ENCODE results near the gene MAGI1. TPM values are rescaled to one million over a fixed set of nuclear protein-coding genes. Genes with fewer than 3 reads are reported as not detected.

The MAGI1 gene
- total and polyA plus RNA-seq, 2 experiments from 2014 or later = 33.9 to 87.0 TPM

DNA sequence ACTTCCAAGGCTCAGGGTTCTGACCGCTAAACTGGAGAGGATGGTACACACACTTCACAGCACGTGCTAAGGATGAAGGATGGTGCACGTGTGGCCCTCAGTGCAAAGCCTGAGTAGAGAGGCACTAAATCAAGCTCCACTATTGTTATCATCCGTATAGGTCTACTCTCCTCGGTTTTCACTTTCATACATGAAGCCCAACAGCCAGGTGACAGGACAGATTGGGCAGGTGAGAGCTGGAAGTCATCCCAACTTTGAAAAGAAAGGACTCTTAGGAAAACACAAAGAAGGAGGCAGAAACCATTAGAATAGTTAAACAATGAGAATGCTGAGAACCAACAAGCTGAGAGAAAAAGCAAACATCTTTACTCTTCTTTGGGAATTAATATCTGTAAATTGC lies 21.1 kb downstream of the MAGI1 start:
- H3K9me3 ChIP-seq (ENCODE audit: low read depth) = no peaks in the 10 kb centered on the region
- no peak overlapping the region for H3K4me3 ChIP-seq
- no peak overlapping the region for H3K27ac ChIP-seq
- peaks cover 21% of the 10 kb centered on the region for H3K4me1 ChIP-seq (ENCODE audit: low read depth)
- DNase-seq (ENCODE audit: low read depth in 1 of 2, low spot score in 1 of 2) = no peak
- no peaks in the 10 kb centered on the region for H3K36me3 ChIP-seq
- H3K27me3 ChIP-seq = no peaks in the 10 kb centered on the region
- TF ChIP-seq, protein P1, sequence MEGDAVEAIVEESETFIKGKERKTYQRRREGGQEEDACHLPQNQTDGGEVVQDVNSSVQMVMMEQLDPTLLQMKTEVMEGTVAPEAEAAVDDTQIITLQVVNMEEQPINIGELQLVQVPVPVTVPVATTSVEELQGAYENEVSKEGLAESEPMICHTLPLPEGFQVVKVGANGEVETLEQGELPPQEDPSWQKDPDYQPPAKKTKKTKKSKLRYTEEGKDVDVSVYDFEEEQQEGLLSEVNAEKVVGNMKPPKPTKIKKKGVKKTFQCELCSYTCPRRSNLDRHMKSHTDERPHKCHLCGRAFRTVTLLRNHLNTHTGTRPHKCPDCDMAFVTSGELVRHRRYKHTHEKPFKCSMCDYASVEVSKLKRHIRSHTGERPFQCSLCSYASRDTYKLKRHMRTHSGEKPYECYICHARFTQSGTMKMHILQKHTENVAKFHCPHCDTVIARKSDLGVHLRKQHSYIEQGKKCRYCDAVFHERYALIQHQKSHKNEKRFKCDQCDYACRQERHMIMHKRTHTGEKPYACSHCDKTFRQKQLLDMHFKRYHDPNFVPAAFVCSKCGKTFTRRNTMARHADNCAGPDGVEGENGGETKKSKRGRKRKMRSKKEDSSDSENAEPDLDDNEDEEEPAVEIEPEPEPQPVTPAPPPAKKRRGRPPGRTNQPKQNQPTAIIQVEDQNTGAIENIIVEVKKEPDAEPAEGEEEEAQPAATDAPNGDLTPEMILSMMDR (IDR thresholded peaks at IDR 0.05; ENCODE audit: low read depth, low read length) = no peak

DNA sequence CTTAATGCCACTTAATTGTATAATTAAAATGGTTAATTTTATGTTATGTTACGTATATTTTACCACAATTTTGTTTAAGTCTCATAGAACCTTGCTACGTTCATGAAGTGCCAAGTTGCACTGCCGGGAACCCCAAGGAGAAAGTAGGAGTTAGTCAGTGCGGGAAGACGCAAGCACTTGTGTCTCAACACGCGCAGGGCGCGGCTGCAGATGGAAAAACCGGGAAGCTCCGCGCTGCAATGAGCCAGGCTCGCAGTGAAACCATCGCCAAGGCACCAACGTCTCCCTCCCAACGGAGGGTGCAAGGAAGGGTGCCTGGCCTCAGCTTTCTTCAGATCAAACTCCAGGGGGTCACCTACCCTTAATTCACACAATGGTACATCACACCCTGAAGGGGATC lies 21.6 kb downstream of the MAGI1 start:
- Histone ChIP-seq H3K4me1 (ENCODE audit: low read depth) (peaks cover 21% of the 10 kb centered on the region), H3K27me3 (no peaks in the 10 kb centered on the region), H3K36me3 (no peaks in the 10 kb centered on the region), H3K27ac (no peak overlapping the region), H3K4me3 (no peak overlapping the region), H3K9me3 (ENCODE audit: low read depth) (no peaks in the 10 kb centered on the region)
- DNase-seq (ENCODE audit: low read depth in 1 of 2, low spot score in 1 of 2) = no peak
- TF ChIP-seq, protein P1 (IDR thresholded peaks at IDR 0.05; ENCODE audit: low read depth, low read length) = no peak

DNA sequence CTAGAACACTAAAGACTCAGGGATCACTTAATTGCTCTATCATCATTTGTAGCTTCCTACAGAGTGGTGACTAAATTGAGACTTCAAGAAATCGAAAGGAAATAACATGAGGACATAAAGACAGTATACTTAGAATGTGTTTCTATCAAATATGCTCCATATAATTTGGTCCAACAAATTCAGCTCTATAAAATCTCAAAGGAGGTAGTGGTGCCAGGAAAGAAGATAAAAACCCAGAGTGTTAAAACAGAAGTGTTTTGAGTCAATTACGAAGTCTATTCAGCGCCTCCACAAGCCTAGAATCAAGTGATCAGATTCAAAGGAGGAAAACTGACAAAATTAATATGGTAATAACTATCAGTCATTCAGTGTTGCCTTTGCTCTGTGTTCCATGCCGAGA lies 22.9 kb downstream of the MAGI1 start:
- H3K36me3 ChIP-seq = no peaks in the 10 kb centered on the region
- H3K9me3 ChIP-seq (ENCODE audit: low read depth) = no peaks in the 10 kb centered on the region
- H3K4me1 ChIP-seq (ENCODE audit: low read depth) = peaks cover 25% of the 10 kb centered on the region
- no peak overlapping the region for H3K27ac ChIP-seq
- no peak for DNase-seq (ENCODE audit: low read depth in 1 of 2, low spot score in 1 of 2)
- no peak overlapping the region for H3K4me3 ChIP-seq
- H3K27me3 ChIP-seq = no peaks in the 10 kb centered on the region
- TF ChIP-seq, protein P1 (IDR thresholded peaks at IDR 0.05; ENCODE audit: low read depth, low read length) = no peak

DNA sequence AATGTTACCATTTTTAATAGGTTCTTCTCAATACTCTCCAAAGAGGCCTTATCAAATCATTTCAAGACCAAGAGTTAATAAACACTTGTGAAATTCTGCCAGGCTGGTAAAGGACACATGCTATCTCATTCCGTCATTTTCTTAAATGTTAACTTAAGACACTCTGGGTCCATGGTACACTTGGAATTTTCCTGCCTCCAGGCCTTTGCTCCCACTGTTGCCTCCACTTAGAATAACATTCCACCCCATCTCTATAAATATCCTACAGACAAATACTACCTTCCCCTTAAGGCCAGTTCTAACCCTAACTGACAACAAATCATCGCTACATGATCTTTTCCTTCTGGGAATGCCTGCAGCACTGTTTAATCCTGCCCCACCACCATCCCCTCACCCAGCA lies 24.1 kb downstream of the MAGI1 start:
- Histone ChIP-seq H3K4me1 (ENCODE audit: low read depth) (peaks cover 34% of the 10 kb centered on the region), H3K36me3 (no peaks in the 10 kb centered on the region), H3K27me3 (no peaks in the 10 kb centered on the region), H3K27ac (peak overlapping the region; percentile 57), H3K9me3 (ENCODE audit: low read depth) (no peaks in the 10 kb centered on the region), H3K4me3 (no peak overlapping the region)
- TF ChIP-seq, protein P1 (IDR thresholded peaks at IDR 0.05; ENCODE audit: low read depth, low read length) = no peak
- no peak for DNase-seq (ENCODE audit: low read depth in 1 of 2, low spot score in 1 of 2)

DNA sequence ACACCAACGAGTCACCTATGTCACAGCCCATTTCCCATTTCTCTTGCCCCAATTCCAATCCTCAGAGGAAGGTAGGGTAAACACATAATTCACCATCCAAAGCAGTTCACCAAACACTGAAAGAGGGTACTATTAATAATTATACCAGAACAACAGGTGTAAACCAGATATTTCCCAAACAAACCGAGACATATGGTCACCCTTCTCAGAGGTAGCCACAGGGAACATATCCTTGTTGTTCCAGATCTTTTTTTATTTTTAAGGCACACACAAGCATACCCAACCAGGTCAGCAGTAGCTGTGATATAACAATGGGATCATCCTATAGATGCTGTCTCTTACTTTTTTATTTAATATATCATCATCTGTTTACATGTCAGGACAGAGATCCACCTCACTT lies 24.7 kb downstream of the MAGI1 start:
- DNase-seq (ENCODE audit: low read depth in 1 of 2, low spot score in 1 of 2) = no peak
- no peak overlapping the region for H3K4me3 ChIP-seq
- H3K27ac ChIP-seq = peak overlapping the region; percentile 57
- H3K27me3 ChIP-seq = no peaks in the 10 kb centered on the region
- H3K4me1 ChIP-seq (ENCODE audit: low read depth) = peaks cover 34% of the 10 kb centered on the region
- TF ChIP-seq, protein P1 (IDR thresholded peaks at IDR 0.05; ENCODE audit: low read depth, low read length) = no peak
- H3K9me3 ChIP-seq (ENCODE audit: low read depth) = no peaks in the 10 kb centered on the region
- no peaks in the 10 kb centered on the region for H3K36me3 ChIP-seq

DNA sequence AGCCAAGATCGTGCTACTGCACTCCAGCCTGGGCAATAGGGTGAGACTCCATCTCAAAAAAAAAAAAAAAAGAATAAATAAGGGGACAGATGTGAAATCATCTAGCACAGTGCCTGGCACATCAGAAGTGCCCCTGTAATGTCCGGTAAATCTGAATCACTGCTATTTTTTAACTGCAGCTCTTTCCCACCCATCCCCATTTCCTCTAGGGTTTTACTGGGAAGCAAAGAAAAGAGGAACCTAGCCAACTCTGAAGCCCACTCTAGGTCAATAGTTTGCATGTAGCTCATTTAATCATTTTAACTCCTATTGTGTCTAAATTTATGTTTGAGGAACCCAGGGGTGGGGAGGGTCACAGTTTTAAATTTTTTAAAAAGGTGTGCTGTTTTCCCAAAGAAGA lies 26.0 kb downstream of the MAGI1 start:
- Histone ChIP-seq H3K36me3 (no peaks in the 10 kb centered on the region), H3K27ac (no peak overlapping the region), H3K4me3 (no peak overlapping the region), H3K9me3 (ENCODE audit: low read depth) (no peaks in the 10 kb centered on the region), H3K4me1 (ENCODE audit: low read depth) (peaks cover 32% of the 10 kb centered on the region), H3K27me3 (no peaks in the 10 kb centered on the region)
- DNase-seq (ENCODE audit: low read depth in 1 of 2, low spot score in 1 of 2) = no peak
- TF ChIP-seq, protein P1 (IDR thresholded peaks at IDR 0.05; ENCODE audit: low read depth, low read length) = no peak
